Keratinocyte (primary cell): ENCODE results near the gene WRAP73. TPM values are rescaled to one million over a fixed set of nuclear protein-coding genes. Genes with fewer than 3 reads are reported as not detected.

ENCODE experiments used
- DNase-seq: peaks from one replicate; pipeline ENCODE4 v3.0.0-alpha.2; 2011; ENCODE audit warnings: low read depth, missing footprints, low spot score
- FAIRE-seq: peaks from 2 replicates; lab custom pipeline; 2011; peaks lifted over from hg19 to GRCh38; lab: Jason Lieb, UNC
- H2AFZ ChIP-seq: 2 replicates; pipeline ENCODE4 v1.6.0; 2012; ENCODE audit warnings: low read length, control low read depth, inconsistent platforms; ENCODE audit not compliant: control insufficient read depth
- H3K27ac ChIP-seq: 2 replicates; pipeline ENCODE4 v1.5.1; 2011; ENCODE audit warnings: low read length; ENCODE audit not compliant: control insufficient read depth, insufficient read depth
- H3K27me3 ChIP-seq: 3 replicates; pipeline ENCODE4 v1.6.0; 2011; ENCODE audit warnings: low read length; ENCODE audit not compliant: control insufficient read depth, insufficient read depth; ENCODE audit errors: extremely low read depth
- H3K36me3 ChIP-seq, 2 experiments: 2 replicates in 1 of 2; 3 replicates in 1 of 2; pipeline ENCODE4 v1.5.1; 2011; ENCODE audit warnings: low read length in 2 of 2, mild to moderate bottlenecking in 1 of 2; ENCODE audit not compliant: control insufficient read depth in 2 of 2, insufficient read depth in 2 of 2; ENCODE audit errors: extremely low read depth in 1 of 2
- H3K4me1 ChIP-seq: 3 replicates; pipeline ENCODE4 v1.5.1; 2011; ENCODE audit warnings: low read length; ENCODE audit not compliant: control insufficient read depth, insufficient read depth; ENCODE audit errors: extremely low read depth
- H3K4me2 ChIP-seq: 3 replicates; pipeline ENCODE4 v1.6.0; 2011; ENCODE audit warnings: low read depth, low read length; ENCODE audit not compliant: control insufficient read depth, insufficient read depth; ENCODE audit errors: extremely low read depth
- H3K4me3 ChIP-seq, 3 experiments: fragments of 200-600 bp in 1 of 3; sonication (generic) in 1 of 3; 2 replicates in 2 of 3; 3 replicates in 1 of 3; pipeline ENCODE4 v1.5.1; 2011 to 2016; ENCODE audit warnings: low read length in 3 of 3, mild to moderate bottlenecking in 3 of 3, control low read depth in 2 of 3, inconsistent platforms in 1 of 3, low read depth in 1 of 3, mixed read lengths in 1 of 3, mixed run types in 1 of 3, moderate library complexity in 1 of 3; ENCODE audit not compliant: control insufficient read depth in 2 of 3, insufficient read depth in 2 of 3; ENCODE audit errors: extremely low read depth in 1 of 3
- H3K79me2 ChIP-seq: 2 replicates; pipeline ENCODE4 v1.6.0; 2012; ENCODE audit warnings: low read length; ENCODE audit not compliant: control insufficient read depth, insufficient read depth
- H3K9ac ChIP-seq: 3 replicates; pipeline ENCODE4 v1.6.0; 2011; ENCODE audit warnings: low read length; ENCODE audit not compliant: control insufficient read depth, insufficient read depth; ENCODE audit errors: extremely low read depth
- H3K9me1 ChIP-seq: 3 replicates; pipeline ENCODE4 v1.6.0; 2011; ENCODE audit warnings: low read length; ENCODE audit not compliant: control insufficient read depth, insufficient read depth; ENCODE audit errors: extremely low read depth
- H3K9me3 ChIP-seq: 2 replicates; pipeline ENCODE4 v1.5.1; 2012; ENCODE audit warnings: low read depth, low read length; ENCODE audit not compliant: control insufficient read depth
- H4K20me1 ChIP-seq: 3 replicates; pipeline ENCODE4 v1.6.0; 2011; ENCODE audit warnings: low read length; ENCODE audit not compliant: control insufficient read depth, insufficient read depth; ENCODE audit errors: extremely low read depth
- CTCF ChIP-seq, 3 experiments: IDR thresholded peaks in 1 of 3; conservative IDR thresholded peaks in 1 of 3; optimal IDR thresholded peaks in 1 of 3; 2 replicates in 2 of 3; 3 replicates in 1 of 3; pipeline versions ENCODE3 to v1.5.1; 2011; ENCODE audit warnings: low read length in 3 of 3, mild to moderate bottlenecking in 3 of 3, moderate library complexity in 2 of 3, control low read depth in 1 of 3, inconsistent platforms in 1 of 3; ENCODE audit not compliant: insufficient read depth in 2 of 3; ENCODE audit errors: extremely low read depth in 1 of 3
- EZH2 ChIP-seq: IDR thresholded peaks from one replicate; pipeline ENCODE4 v1.6.1; 2012; ENCODE audit warnings: inconsistent platforms, mild to moderate bottlenecking, low read length, moderate library complexity
- dilution Hi-C: fragments of 300-500 bp; cut with MboI; formaldehyde crosslinking; loops from one replicate; pipeline ENCODE4 v1.7.0; 2020; ENCODE audit warnings: low sequenced_read_pairs; ENCODE audit not compliant: extremely low pct_ligation_motif_present
- polyA plus RNA-seq, 5 experiments: library from polyadenylated mRNA; depleted of rRNA in 3 of 5; stranded (reverse) in 3 of 5; stranded (forward) in 1 of 5; unstranded in 1 of 5; fragments of >200 nt; gene quantifications; 1 replicate in 1 of 5; 2 replicates in 3 of 5; 3 replicates in 1 of 5; pipeline versions ENCODE4 v1.2.1 to v1.2.3, GENCODE V29; 2011 to 2012; ENCODE audit warnings: missing spikeins in 2 of 5, low read depth in 1 of 5, low replicate concordance in 1 of 5

The WRAP73 gene
- polyA plus RNA-seq, 1 donor (not counting 4 experiments of a cell fraction or from before 2014, with no cell fraction given), result 18.9 TPM

GRCh38 chr1:3609769-3610526, 40.0 kb downstream of the WRAP73 start:
- Histone ChIP-seq H3K79me2 (no peaks in the 10 kb centered on the region), H3K9me3 (no peaks in the 10 kb centered on the region), H3K9me1 (no peaks in the 10 kb centered on the region), H4K20me1 (no peaks in the 10 kb centered on the region), H3K36me3 (no peaks in the 10 kb centered on the region), H3K27ac (no peak overlapping the region), H3K4me3 (no peak overlapping the region), H3K4me2 (no peak overlapping the region), H3K27me3 (peaks cover 27% of the 10 kb centered on the region), H2AFZ (no peak overlapping the region), H3K9ac (no peak overlapping the region), H3K4me1 (peaks cover 8% of the 10 kb centered on the region)
- TF ChIP-seq CTCF (optimal IDR thresholded peaks at IDR 0.05 in 1 of 3, IDR thresholded peaks at IDR 0.05 in 1 of 3, conservative IDR thresholded peaks at IDR 0.05 in 1 of 3; ENCODE audit: extremely low read depth in 1 of 3, insufficient read depth in 2 of 3, low read length in 3 of 3) (no peak), EZH2 (no peak)
- dilution Hi-C loops, result no loop called here
- DNase-seq (no peak), FAIRE-seq (no peak)

- Histone ChIP-seq H4K20me1 (no peaks in the 10 kb centered on the region), H2AFZ (no peak overlapping the region), H3K9me3 (no peaks in the 10 kb centered on the region), H3K9me1 (no peaks in the 10 kb centered on the region), H3K4me1 (peaks cover 8% of the 10 kb centered on the region), H3K27ac (no peak overlapping the region), H3K9ac (no peak overlapping the region), H3K27me3 (peaks cover 27% of the 10 kb centered on the region), H3K36me3 (no peaks in the 10 kb centered on the region), H3K4me2 (no peak overlapping the region), H3K4me3 (no peak overlapping the region), H3K79me2 (no peaks in the 10 kb centered on the region)
- no peak for DNase-seq
- dilution Hi-C loops, result no loop called here
- no peak for FAIRE-seq
- no peak for TF ChIP-seq CTCF (optimal IDR thresholded peaks at IDR 0.05 in 1 of 3, IDR thresholded peaks at IDR 0.05 in 1 of 3, conservative IDR thresholded peaks at IDR 0.05 in 1 of 3; ENCODE audit: extremely low read depth in 1 of 3, insufficient read depth in 2 of 3, low read length in 3 of 3)
These were observed 40.7 kb downstream of the WRAP73 start for GRCh38 chr1:3609016-3609768.
